A549 (cell line): Measurements from ENCODE around the gene TAF10.

Source experiments
- CTCF ChIP-seq: fragments of >200 bp; sonication (Bioruptor Twin); formaldehyde crosslinking; IDR thresholded peaks from 3 replicates; pipeline ENCODE4 v1.5.1; 2016
- POLR2A ChIP-seq: IDR thresholded peaks from 2 replicates; pipeline ENCODE4 v1.6.1; 2012; ENCODE audit warnings: mild to moderate bottlenecking, low read length

GRCh38 chr11:6604790-6605189 lies 7.2 kb downstream of the TAF10 start:
- no peak for TF ChIP-seq CTCF
- TF ChIP-seq POLR2A: no peak
